ENCODE measurements around the gene CRNN. TPM values are rescaled to one million over a fixed set of nuclear protein-coding genes. Genes with fewer than 3 reads are reported as not detected.

CRNN gene
- total RNA-seq, 6 experiments from 2014 or later, result not detected

- H3K4me3 Mint-ChIP-seq, result no peak overlapping the region
- no peak for TF ChIP-seq CTCF (IDR thresholded peaks at IDR 0.05)
- no peaks in the 10 kb centered on the region; the same call in 1 of the 2 replicates for H3K36me3 Mint-ChIP-seq (ENCODE audit: low read depth)
- no peaks in the 10 kb centered on the region for H3K4me1 Mint-ChIP-seq (ENCODE audit: low read depth)
- no peak overlapping the region for H3K27ac Mint-ChIP-seq
- DNase-seq, result no peak
- peaks cover 1% of the 10 kb centered on the region for H3K27me3 Mint-ChIP-seq (ENCODE audit: insufficient read depth)
- peaks cover 13% of the 10 kb centered on the region; the same call in 1 of the 2 replicates for H3K9me3 Mint-ChIP-seq
Measured at GRCh38 chr1:152419917-152420316, 5.9 kb upstream of the CRNN start.

GRCh38 chr1:152415454-152416227 is 1.6 kb upstream of the CRNN start:
- no peaks in the 10 kb centered on the region for H3K4me1 Mint-ChIP-seq (ENCODE audit: low read depth)
- H3K36me3 Mint-ChIP-seq (ENCODE audit: low read depth), result no peaks in the 10 kb centered on the region
- no peak for DNase-seq
- no peak overlapping the region for H3K27ac Mint-ChIP-seq
- H3K27me3 Mint-ChIP-seq (ENCODE audit: insufficient read depth), result no peaks in the 10 kb centered on the region; the same call in 1 of the 2 replicates
- H3K9me3 Mint-ChIP-seq, result peaks cover 4% of the 10 kb centered on the region
- no peak overlapping the region for H3K4me3 Mint-ChIP-seq
- no peak for TF ChIP-seq CTCF (IDR thresholded peaks at IDR 0.05)

GRCh38 chr1:152412756-152413155 is 1.3 kb downstream of the CRNN start:
- no peak for TF ChIP-seq CTCF (IDR thresholded peaks at IDR 0.05)
- no peak overlapping the region for H3K4me3 Mint-ChIP-seq
- DNase-seq, result no peak
- no peaks in the 10 kb centered on the region for H3K36me3 Mint-ChIP-seq (ENCODE audit: low read depth)
- H3K27ac Mint-ChIP-seq, result no peak overlapping the region
- H3K9me3 Mint-ChIP-seq, result peaks cover 16% of the 10 kb centered on the region
- peaks cover 4% of the 10 kb centered on the region for H3K27me3 Mint-ChIP-seq (ENCODE audit: insufficient read depth)
- H3K4me1 Mint-ChIP-seq (ENCODE audit: low read depth), result no peaks in the 10 kb centered on the region

GRCh38 chr1:152411134-152411533 is 2.9 kb downstream of the CRNN start:
- no peaks in the 10 kb centered on the region for H3K36me3 Mint-ChIP-seq (ENCODE audit: low read depth)
- DNase-seq, result no peak
- H3K4me1 Mint-ChIP-seq (ENCODE audit: low read depth), result no peaks in the 10 kb centered on the region
- peaks cover 4% of the 10 kb centered on the region for H3K27me3 Mint-ChIP-seq (ENCODE audit: insufficient read depth)
- peaks cover 16% of the 10 kb centered on the region for H3K9me3 Mint-ChIP-seq
- TF ChIP-seq CTCF (IDR thresholded peaks at IDR 0.05), result no peak
- no peak overlapping the region for H3K4me3 Mint-ChIP-seq
- H3K27ac Mint-ChIP-seq, result no peak overlapping the region

GRCh38 chr1:152410599-152410998 is 3.5 kb downstream of the CRNN start:
- no peaks in the 10 kb centered on the region for H3K4me1 Mint-ChIP-seq (ENCODE audit: low read depth)
- H3K27me3 Mint-ChIP-seq (ENCODE audit: insufficient read depth), result peaks cover 4% of the 10 kb centered on the region
- H3K9me3 Mint-ChIP-seq, result peaks cover 16% of the 10 kb centered on the region
- H3K27ac Mint-ChIP-seq, result no peak overlapping the region
- H3K36me3 Mint-ChIP-seq (ENCODE audit: low read depth), result no peaks in the 10 kb centered on the region
- H3K4me3 Mint-ChIP-seq, result no peak overlapping the region
- TF ChIP-seq CTCF (IDR thresholded peaks at IDR 0.05), result no peak
- DNase-seq, result no peak

Data from HFFc6 (cell line).